ENCODE results near the gene NOA1. TPM values are rescaled to one million over a fixed set of nuclear protein-coding genes. Genes with fewer than 3 reads are reported as not detected.

NOA1 gene
- 8.7 and 11.9 TPM in 2 replicates for total RNA-seq (2014; rRNA removed; shearing (Covaris generic); ENCODE audit: low replicate concordance)

DNA sequence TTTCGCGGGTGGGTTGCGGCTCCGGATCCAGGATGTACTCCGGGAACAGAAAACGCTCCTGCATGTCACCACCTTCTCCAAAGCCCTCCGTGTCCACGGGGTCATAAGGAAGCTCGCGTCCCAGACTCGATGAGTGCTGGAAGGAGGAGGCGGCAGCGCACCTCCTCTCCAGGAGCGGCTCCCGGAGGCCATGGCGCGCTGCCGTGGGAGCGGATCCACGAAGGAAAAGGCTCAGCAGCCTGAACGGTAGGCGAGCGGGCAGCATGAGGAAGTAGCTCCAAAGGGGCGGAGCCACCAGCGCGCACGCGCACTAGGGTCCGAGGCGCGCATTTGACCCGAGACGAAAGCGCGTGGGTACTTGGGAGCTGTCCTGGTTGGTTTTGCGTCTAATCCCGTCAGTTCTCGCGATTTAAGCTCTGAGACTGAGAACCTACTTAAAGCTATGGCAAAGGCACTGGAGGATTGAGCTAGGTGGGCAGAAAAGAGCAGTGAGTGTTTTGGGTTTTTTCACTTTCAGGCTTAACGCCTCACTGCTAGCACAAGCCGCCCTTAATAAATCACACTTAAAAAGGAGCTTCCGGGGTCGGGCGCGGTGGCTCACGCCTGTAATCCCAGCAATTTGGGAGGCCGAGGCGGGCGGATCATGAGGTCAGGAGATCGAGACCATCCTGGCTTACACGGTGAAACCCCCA, at the start of gene NOA1:
TSS of gene NOA1 (minus strand) at position 286 of the 692 bp plus-strand sequence. CDS start at position 265, 21 bp downstream.
- DNase-seq (ENCODE audit: low read depth): peak; percentile 94
- in situ Hi-C loops (cut with HindIII; ENCODE audit: low pct_unique_long_range_greater_than_20kb, low sequenced_read_pairs): no loop called here

DNA sequence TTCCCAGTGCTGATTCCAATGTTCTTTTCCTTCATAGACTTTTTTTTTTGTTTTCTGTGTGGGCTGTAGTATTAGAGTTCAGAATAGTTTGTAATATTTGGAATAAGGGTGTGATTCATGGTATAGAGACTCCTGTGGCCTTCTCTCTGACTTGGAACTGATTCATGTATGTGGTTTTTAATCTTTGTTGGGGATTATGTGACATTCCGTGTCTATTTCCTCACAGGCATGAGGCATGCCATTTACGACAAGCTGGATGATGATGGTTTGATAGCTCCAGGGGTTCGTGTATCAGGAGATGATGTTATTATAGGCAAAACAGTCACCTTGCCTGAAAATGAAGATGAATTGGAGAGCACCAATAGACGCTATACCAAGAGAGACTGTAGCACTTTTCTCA, 45.7 kb upstream of the NOA1 start:
- DNase-seq (ENCODE audit: low read depth): no peak
- in situ Hi-C loops (cut with HindIII; ENCODE audit: low pct_unique_long_range_greater_than_20kb, low sequenced_read_pairs): no loop called here

DNA sequence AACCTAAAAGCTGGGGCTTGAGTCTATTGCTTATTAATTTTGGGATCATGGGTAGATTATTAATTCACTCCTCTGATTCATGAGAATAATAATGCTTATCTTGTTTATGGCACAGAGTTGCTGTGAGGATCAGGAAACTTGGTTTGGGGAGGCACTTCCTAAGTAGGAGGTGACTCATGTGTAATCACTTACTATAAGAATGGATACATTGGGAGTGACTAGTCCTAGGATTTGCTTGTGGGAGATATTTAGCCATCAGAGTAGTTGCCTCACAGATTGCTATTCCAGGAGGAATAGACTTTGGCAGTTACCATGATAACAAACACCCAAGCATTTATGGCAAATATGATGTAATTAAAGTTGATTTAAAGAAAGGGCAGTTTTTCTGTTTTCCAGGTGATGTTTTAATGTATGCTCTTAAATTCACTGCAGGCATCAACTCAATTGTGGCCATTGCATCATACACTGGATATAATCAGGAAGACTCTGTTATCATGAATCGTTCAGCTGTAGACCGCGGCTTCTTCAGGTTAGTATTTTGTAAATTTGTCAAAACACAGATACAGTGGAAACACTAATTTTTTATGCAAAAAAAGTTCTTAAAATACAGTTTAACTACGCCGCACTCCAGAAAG, 43.2 kb upstream of the NOA1 start:
- peak; percentile 15 for DNase-seq (ENCODE audit: low read depth)
- in situ Hi-C loops (cut with HindIII; ENCODE audit: low pct_unique_long_range_greater_than_20kb, low sequenced_read_pairs): no loop called here

DNA sequence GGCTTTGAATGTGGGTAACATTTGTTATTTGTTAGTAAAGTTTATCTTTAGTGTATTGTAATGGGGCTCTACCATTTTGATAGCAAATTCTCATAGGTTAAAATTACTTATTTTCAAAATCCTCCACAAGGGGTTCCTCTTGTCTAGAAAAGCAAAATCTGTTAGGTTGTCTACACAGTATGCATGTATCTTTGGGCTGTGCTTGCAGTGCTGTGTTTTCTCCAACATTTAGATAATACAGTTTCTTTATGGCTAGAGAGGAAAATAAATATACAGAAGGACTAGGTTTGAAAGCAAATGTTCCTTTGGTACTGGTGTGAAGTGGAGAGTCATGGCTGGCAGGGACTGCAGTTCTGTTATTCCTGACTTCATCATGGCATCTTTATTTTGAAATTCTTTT, 41.6 kb upstream of the NOA1 start:
- in situ Hi-C loops (cut with HindIII; ENCODE audit: low pct_unique_long_range_greater_than_20kb, low sequenced_read_pairs): no loop called here
- DNase-seq (ENCODE audit: low read depth): no peak

DNA sequence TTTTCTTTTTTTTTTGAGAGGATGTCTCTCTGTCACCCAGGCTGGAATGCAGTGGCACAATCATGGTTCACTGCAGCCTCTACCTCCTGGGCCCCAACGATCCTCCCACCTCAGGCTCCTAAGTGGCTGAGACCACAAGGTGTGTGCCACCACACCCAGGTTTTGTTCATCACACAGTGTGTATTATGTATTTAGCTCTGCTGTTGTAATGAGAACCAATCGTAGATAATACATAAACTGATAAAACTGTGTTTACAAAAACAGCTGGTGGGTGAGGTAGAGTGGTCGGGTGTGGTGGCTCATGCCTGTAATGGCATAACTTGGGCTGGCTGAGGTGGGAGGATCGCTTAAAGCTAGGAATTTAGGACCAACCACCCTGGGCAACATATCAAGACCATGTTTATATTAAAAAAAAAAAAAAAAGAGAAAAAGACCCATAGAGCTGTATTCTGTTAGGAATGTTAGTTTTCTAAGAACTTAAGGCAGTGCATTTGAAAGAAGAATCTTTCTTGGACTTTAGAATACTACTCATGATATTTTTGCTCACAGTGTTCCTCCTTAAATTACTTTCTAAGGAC, 36.2 kb upstream of the NOA1 start:
- no peak for DNase-seq (ENCODE audit: low read depth)
- in situ Hi-C loops (cut with HindIII; ENCODE audit: low pct_unique_long_range_greater_than_20kb, low sequenced_read_pairs): no loop called here

DNA sequence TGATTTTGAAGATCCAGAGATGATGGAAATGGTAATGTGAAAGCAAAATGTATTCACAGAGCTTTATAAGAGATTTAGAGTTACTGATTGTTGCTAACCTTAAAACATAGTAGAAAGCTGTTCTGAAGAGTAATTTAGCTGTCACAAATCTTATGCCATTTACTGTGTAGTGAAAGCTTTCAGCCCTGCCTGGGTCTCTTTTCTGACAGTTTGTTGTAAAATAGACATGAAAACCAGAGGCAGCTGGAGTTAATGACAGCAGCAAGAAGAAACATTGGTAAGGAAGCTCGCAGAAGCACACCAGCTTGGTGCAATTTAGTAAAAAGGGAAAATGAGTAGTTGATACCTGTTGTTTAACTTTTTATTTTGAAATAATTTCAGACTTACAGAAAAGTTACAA, 22.3 kb upstream of the NOA1 start:
- in situ Hi-C loops (cut with HindIII; ENCODE audit: low pct_unique_long_range_greater_than_20kb, low sequenced_read_pairs): no loop called here
- DNase-seq (ENCODE audit: low read depth): no peak

DNA sequence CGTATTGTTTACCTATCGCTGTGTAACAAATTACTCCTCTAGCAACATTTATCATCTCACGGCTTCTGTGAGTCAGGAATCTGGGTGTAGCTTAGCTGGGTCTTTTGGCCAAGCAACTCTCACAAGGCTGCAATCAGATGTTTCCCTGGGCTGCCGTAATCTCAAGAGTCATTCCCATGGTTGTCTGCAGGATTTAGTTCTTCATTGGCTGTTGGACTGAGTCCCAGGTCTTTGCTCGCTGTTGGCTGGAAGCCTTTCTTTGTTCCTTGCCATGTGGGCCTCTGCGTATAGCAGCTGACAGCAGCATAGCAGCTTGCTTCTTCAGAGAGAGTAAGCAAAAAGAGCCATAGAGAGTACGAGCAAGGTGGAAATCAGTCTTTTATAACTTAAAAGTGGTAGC, 18.1 kb upstream of the NOA1 start:
- no peak for DNase-seq (ENCODE audit: low read depth)

DNA sequence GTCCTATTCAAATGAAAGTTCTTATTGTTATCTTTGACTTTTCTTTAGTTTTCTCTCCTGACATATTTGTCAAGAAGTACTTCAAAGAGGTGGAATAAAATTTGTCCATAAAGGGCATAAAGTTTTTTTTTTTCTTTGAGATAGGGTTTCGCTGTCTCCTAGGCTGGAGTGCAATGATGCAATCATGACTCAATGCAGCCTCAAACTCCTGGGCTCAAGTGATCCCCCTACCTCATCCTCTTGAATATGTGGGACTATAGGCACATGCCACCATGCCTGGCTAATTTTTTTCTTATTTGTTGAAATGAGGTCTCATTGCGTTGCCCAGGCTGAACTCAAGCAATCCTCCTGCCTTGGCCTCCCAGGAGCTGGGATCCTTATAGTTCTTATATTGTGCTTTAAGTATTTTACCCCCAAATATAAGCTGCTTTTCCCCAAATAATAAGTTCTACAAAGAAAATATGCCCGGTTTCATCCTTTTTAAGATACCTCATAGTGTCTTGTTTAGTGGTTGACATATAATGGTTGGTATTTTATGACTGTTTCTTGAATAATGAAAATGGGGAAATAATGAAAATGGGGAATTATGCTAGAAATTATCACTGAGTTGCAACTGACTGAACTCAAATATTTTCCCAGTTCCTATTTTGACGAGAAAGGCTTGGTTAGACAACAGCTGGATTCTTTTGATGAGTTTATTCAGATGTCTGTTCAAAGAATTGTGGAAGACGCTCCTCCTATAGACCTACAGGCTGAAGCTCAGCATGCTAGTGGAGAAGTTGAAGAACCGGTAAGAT, 12.9 kb upstream of the NOA1 start:
- DNase-seq (ENCODE audit: low read depth): no peak
- in situ Hi-C loops (cut with HindIII; ENCODE audit: low pct_unique_long_range_greater_than_20kb, low sequenced_read_pairs): no loop called here

More for the DNA sequence above, 18.1 kb upstream of the NOA1 start:
- in situ Hi-C loops (cut with HindIII; ENCODE audit: low pct_unique_long_range_greater_than_20kb, low sequenced_read_pairs): no loop called here

DNA sequence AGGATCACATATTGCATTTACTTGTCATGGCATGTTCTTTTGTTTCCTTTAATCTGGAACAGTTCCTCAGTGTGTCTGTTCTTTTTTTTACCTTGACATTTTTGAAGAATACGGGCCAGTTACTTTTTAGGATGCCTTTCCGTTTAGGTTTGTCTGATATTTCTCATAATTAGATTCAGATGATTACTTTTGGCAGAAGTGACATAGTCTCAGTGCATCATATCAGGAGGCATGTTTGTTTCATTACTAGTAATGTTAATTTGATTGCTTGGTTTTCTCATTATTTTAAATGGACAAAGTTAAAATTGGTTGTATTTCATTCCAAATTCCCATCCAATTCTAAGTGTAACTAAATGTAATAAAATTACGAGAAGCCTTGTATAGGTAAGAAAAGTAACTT, 9.5 kb upstream of the NOA1 start:
- DNase-seq (ENCODE audit: low read depth): no peak
- in situ Hi-C loops (cut with HindIII; ENCODE audit: low pct_unique_long_range_greater_than_20kb, low sequenced_read_pairs): no loop called here

DNA sequence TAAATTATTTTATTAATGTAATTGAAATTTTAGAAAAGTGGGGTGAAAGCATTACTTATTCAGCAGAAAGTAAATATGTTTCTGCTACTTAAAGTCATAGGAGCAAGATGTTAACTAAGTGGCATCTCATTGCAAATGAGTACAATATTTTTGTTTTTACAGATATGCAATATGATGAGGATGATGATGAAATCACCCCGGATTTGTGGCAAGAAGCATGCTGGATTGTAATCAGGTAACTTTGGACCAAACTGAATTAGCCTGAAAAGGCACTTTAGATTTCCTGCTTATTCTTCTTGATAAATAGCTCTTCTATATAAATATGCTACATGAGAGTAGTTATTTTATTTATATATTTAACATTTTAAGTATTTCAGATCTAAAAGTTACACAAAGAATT, 8.8 kb upstream of the NOA1 start:
- in situ Hi-C loops (cut with HindIII; ENCODE audit: low pct_unique_long_range_greater_than_20kb, low sequenced_read_pairs): no loop called here
- no peak for DNase-seq (ENCODE audit: low read depth)

DNA sequence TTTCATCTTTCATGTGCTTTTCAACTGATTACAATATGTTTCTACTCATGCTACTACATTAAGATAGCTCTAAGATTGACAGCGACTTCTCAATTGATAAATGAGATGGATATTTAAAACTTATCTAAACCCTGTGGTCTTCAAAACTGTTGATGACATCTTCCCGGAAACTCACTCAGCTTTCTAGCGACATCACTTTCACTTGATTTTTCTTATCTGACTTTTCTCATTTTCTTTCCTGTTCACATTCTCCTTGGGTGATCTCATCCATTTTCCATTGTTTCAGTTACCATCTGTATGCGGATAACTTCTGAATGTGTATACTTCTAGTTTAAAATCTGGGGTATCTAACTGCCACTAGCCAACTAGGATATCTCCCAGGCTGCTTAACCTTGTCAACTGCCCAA, 4.4 kb upstream of the NOA1 start:
- DNase-seq (ENCODE audit: low read depth): no peak

DNA sequence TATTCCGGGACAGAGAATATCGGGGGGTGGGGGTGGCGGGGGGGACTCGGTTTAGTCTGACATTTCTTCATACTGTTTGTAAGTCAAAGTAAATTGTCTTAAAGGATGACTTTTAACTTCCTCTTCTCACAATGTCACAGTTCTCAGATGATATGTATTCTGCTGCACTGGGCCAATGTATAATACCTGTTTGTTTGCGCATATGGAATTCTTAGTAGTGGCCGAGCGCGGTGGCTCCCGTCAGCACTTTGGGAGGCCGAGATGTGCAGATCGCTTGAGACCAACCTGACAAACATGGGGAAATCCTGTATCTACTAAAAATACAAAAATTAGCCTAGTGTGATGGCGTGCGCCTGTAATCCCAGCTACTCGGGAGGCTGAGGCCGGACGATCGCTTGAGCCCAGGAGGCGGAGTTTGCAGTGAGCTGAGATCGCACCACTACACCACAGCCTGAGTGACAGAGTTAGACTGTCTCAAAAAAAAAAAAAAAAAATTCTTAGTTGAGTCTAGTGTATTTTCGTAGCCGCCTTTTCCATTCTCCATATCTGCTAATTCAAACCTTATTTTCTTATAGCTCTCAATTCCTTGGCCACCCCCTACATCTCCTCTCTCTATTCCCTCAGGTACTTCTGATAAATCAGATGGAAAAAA, 2.1 kb upstream of the NOA1 start:
- no peak for DNase-seq (ENCODE audit: low read depth)
- in situ Hi-C loops (cut with HindIII; ENCODE audit: low pct_unique_long_range_greater_than_20kb, low sequenced_read_pairs): no loop called here

More for the DNA sequence above, 4.4 kb upstream of the NOA1 start:
- in situ Hi-C loops (cut with HindIII; ENCODE audit: low pct_unique_long_range_greater_than_20kb, low sequenced_read_pairs): no loop called here

DNA sequence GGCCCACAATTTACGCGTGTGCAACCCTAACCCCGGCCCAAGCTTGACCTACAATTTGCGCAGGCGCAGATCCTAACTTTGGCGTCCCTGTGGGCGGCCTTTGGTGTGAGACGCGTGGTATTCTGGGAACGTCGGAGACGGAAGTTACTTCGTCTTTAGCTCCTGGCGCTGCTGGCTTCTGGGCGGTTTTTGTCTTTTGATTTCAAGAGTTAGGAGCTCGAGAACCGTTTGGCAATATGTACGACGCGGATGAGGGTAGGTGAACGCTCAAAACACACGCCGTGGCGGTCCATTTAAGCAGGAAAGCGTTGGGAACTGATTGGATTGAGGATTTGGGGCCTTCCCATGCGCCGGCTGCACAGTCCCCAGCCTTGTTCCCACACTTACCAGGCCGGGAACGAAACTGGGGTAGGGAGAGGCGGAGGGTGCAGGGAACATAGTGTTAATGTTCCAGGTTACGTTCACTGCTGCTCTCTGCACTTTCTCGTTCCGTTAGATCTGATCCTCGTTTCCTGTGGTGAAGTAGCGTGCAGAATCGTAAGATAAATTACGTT, 1.4 kb upstream of the NOA1 start, which contains the start of gene POLR2B:
TSS of gene POLR2B (plus strand) at position 147 of the 554 bp plus-strand sequence. CDS start at position 237, 90 bp downstream.
- peak; percentile 76 for DNase-seq (ENCODE audit: low read depth)
- in situ Hi-C loops (cut with HindIII; ENCODE audit: low pct_unique_long_range_greater_than_20kb, low sequenced_read_pairs): no loop called here

DNA sequence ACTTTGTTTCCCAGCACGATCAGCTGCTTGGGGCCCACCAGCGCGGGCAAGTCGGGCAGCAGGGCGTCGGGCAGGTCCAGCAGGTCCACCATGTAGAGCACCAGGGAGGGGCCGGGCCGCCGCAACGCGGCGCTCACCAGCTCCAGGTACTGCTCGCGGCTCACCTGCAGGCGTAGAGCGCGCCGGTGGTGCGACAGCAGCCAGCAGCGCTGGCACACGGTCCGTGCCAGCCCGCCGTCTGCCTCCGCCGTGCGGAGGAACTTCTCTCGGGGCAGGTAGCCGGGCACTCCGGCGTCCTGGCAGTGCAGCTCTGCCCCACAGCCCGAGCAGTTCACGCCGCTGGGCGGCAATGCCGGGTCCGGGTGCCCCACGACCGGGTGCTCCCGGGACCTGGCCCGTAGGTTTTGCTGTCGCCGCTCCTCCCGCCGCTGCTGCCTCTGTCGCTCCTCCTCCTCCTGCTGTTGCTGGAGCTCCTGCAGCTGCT, 527 bp downstream of the NOA1 start:
- DNase-seq (ENCODE audit: low read depth): peak; percentile 38
- in situ Hi-C loops (cut with HindIII; ENCODE audit: low pct_unique_long_range_greater_than_20kb, low sequenced_read_pairs): no loop called here

DNA sequence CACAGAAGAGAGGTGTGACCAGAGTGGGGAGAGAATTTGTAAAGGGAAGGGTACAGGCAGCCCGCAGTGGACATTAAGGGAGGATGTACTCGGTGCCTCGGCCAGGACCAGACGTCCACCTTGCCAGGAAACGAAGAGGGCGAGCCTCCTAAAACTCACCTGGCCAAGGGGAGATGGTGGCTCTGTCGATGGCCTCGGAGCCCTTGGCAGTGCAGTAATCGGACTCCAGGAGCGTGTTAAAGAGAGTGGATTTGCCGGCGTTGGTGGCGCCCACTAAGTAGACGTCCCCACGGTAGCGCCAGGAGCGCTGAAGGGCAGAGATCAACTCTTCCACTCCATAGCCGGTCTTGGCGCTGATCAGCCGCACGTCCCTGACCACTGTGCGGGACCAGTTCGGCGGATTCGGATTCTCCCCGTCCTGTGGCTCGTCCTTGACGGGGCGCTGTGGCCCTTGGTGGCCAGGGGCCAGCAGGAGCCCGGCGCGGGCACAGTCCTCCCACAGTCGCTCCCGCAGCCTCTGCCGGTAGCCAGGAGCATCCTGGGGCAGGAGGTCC, 1.0 kb downstream of the NOA1 start:
- in situ Hi-C loops (cut with HindIII; ENCODE audit: low pct_unique_long_range_greater_than_20kb, low sequenced_read_pairs): no loop called here
- DNase-seq (ENCODE audit: low read depth): no peak

DNA sequence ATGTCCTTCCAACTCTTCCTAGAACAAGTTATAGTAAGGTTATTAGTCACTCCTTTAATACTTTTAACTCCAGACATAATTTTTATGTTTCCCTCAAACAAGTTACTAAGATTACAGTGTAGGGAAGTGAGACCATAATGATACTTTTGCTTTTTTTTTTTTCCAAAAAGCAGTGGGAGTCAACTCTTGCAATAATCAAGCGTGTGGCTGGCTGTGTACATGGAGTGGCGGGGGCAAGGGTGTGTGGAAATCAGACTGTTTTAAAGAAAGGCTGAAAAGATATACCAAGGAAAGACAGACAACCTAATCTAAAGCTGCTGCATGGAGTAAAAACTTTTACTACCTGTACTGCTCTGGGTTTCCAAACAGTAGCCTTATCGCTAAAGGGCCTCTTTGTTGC, 4.1 kb downstream of the NOA1 start:
- no peak for DNase-seq (ENCODE audit: low read depth)
- in situ Hi-C loops (cut with HindIII; ENCODE audit: low pct_unique_long_range_greater_than_20kb, low sequenced_read_pairs): no loop called here

DNA sequence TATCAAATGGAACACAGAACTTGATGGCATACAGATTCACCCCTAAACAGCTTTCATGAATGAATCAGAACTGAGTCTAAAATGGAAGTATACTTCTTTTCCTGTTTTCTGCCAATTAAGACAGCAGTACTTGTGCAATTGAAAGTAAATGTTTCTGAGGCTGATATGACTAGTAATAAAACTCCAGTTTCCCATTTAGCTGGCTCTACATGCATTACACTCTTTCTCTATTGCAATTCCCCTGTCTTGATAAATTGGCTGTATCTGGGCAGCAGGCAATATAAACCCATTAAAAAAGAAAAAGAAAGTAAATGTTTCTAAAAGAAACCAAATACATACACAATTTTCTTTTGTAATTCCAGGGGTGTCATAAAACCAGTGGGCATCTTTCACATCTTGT, 4.6 kb downstream of the NOA1 start:
- in situ Hi-C loops (cut with HindIII; ENCODE audit: low pct_unique_long_range_greater_than_20kb, low sequenced_read_pairs): no loop called here
- DNase-seq (ENCODE audit: low read depth): no peak

DNA sequence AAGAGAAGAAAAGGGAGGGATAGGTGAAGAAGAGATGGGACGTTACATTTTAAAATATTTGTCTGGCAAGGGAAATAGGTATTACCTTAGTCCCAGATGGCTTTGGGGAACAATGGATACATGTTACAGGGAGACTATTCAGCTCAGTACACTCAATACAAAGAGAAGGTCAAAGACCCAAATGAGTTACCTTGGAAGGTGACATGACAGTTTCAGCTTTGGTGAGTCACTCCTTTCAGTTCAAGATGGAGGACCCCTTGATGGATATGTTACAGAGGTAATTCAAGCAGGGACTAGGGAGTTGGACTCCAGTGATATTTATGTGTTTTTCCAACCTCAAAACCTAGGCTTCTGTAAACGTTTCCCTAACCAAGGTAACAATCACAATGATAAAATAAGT, 5.0 kb downstream of the NOA1 start:
- in situ Hi-C loops (cut with HindIII; ENCODE audit: low pct_unique_long_range_greater_than_20kb, low sequenced_read_pairs): no loop called here
- DNase-seq (ENCODE audit: low read depth): no peak

All from Caki2 (cell line).